PFSK-1 (cell line): ENCODE results near the gene CARS2.

Experiments used
- FOXP2 ChIP-seq: optimal IDR thresholded peaks from 2 replicates; pipeline ENCODE3; 2011; ENCODE audit warnings: borderline replicate concordance, control low read depth, inconsistent platforms; ENCODE audit not compliant: insufficient read depth; ENCODE audit errors: extremely low read length, extremely low read depth
- POLR2AphosphoS5 ChIP-seq: IDR thresholded peaks from 2 replicates; pipeline ENCODE4 v1.6.1; 2012; ENCODE audit warnings: low read depth, mild to moderate bottlenecking, control low read depth, low read length, moderate library complexity
- REST ChIP-seq, 2 experiments: IDR thresholded peaks; 2 replicates each; pipeline versions ENCODE4 v1.6.1 to v1.8.0; 2011 to 2012; ENCODE audit warnings: low read depth in 2 of 2, low read length in 2 of 2, control low read depth in 1 of 2, inconsistent platforms in 1 of 2, mild to moderate bottlenecking in 1 of 2, moderate library complexity in 1 of 2; ENCODE audit not compliant: insufficient read depth in 1 of 2
- SIN3A ChIP-seq: IDR thresholded peaks from 2 replicates; pipeline ENCODE4 v1.6.1; 2012; ENCODE audit warnings: mild to moderate bottlenecking, low read length, moderate library complexity, borderline replicate concordance; ENCODE audit not compliant: insufficient read depth
- TAF1 ChIP-seq: IDR thresholded peaks from 2 replicates; pipeline ENCODE4 v1.6.1; 2012; ENCODE audit warnings: low read length, control low read depth, borderline replicate concordance; ENCODE audit not compliant: insufficient read depth

The CARS2 gene

GRCh38 chr13:110605132-110605531 lies 100.8 kb downstream of the CARS2 start:
- TF ChIP-seq TAF1 (no peak), POLR2AphosphoS5 (no peak), REST (IDR thresholded peaks at IDR 0.05; ENCODE audit: insufficient read depth in 1 of 2, low read depth in 2 of 2, low read length in 2 of 2) (no peak), SIN3A (no peak), FOXP2 (no peak)

- TF ChIP-seq SIN3A = no peak
- TF ChIP-seq FOXP2 = no peak
- TF ChIP-seq TAF1 = no peak
Observed at GRCh38 chr13:110600980-110601379, 104.9 kb downstream of the CARS2 start.

GRCh38 chr13:110600261-110600819 lies 105.6 kb downstream of the CARS2 start:
- TF ChIP-seq FOXP2 (no peak), TAF1 (no peak), POLR2AphosphoS5 (no peak), SIN3A (no peak), REST (IDR thresholded peaks at IDR 0.05; ENCODE audit: insufficient read depth in 1 of 2, low read depth in 2 of 2, low read length in 2 of 2) (no peak)

GRCh38 chr13:110597041-110597689 lies 108.8 kb downstream of the CARS2 start:
- TF ChIP-seq SIN3A (no peak), TAF1 (no peak), FOXP2 (no peak), REST (IDR thresholded peaks at IDR 0.05; ENCODE audit: insufficient read depth in 1 of 2, low read depth in 2 of 2, low read length in 2 of 2) (no peak), POLR2AphosphoS5 (no peak)

GRCh38 chr13:110593430-110594130 lies 112.3 kb downstream of the CARS2 start:
- no peak for TF ChIP-seq FOXP2
- TF ChIP-seq REST (IDR thresholded peaks at IDR 0.05; ENCODE audit: insufficient read depth in 1 of 2, low read depth in 2 of 2, low read length in 2 of 2) = no peak
- no peak for TF ChIP-seq TAF1
- no peak for TF ChIP-seq POLR2AphosphoS5
- TF ChIP-seq SIN3A = no peak
